Stomach smooth muscle (tissue), 2 donors: Measurements from ENCODE around the gene DLG4.
A peak's percentile ranks its signal among the peaks of the same experiment; 100 is the strongest.

Experiments used
- H3K27ac ChIP-seq: one replicate; pipeline ENCODE4 v1.7.0; 2013; ENCODE audit warnings: mild to moderate bottlenecking, low read length, inconsistent platforms
- H3K27me3 ChIP-seq, 2 donors: one replicate each; pipeline ENCODE4 v1.7.0; 2013; ENCODE audit warnings: low read length in 2 of 2; ENCODE audit not compliant: insufficient read depth in 2 of 2, control insufficient read depth in 1 of 2
- H3K36me3 ChIP-seq, 2 donors: one replicate each; pipeline ENCODE4 v1.7.0; 2013; ENCODE audit warnings: low read length in 2 of 2; ENCODE audit not compliant: control insufficient read depth in 2 of 2, insufficient read depth in 2 of 2
- H3K4me1 ChIP-seq: one replicate; pipeline ENCODE4 v1.7.0; 2013; ENCODE audit warnings: low read length; ENCODE audit not compliant: control insufficient read depth, insufficient read depth
- H3K4me3 ChIP-seq, 2 donors: one replicate each; pipeline ENCODE4 v1.7.0; 2013; ENCODE audit warnings: low read length in 2 of 2
- H3K9ac ChIP-seq, 2 donors: one replicate each; pipeline ENCODE4 v1.7.0; 2013; ENCODE audit warnings: low read length in 2 of 2, mild to moderate bottlenecking in 1 of 2
- H3K9me3 ChIP-seq, 2 donors: one replicate each; pipeline ENCODE4 v1.7.0; 2013; ENCODE audit warnings: low read length in 2 of 2; ENCODE audit not compliant: control insufficient read depth in 2 of 2
- donor health status: healthy.
- donor health status: Pancreatic carcinoma.

The DLG4 gene

GRCh38 chr17:7219812-7220592 is at the start of gene DLG4, which contains the start of gene ACADVL:
TSS of gene DLG4 (minus strand) at chr17:7219836.
TSS of gene ACADVL (plus strand) at chr17:7219938. CDS start at chr17:7219985, 47 bp downstream.
- Histone ChIP-seq H3K4me3 (peak within 1 kb of the TSS; percentile 87 to 93), H3K36me3 (peaks cover 25 to 26% of the 10 kb centered on the region in 2 donors), H3K9me3 (no peaks in the 10 kb centered on the region), H3K4me1 (peaks cover 62% of the 10 kb centered on the region), H3K27ac (peak within 1 kb of the TSS; percentile 96), H3K9ac (peak within 1 kb of the TSS; percentile 92), H3K27me3 (no peaks in the 10 kb centered on the region)

GRCh38 chr17:7266784-7267183 is 47.1 kb upstream of the DLG4 start:
- H3K4me1 ChIP-seq = peaks cover 10% of the 10 kb centered on the region
- H3K27ac ChIP-seq = no peak overlapping the region
- no peak overlapping the region for H3K9ac ChIP-seq
- peaks cover 20 to 24% of the 10 kb centered on the region in 2 donors for H3K27me3 ChIP-seq
- H3K4me3 ChIP-seq = no peak overlapping the region
- no peaks in the 10 kb centered on the region for H3K9me3 ChIP-seq
- no peaks in the 10 kb centered on the region for H3K36me3 ChIP-seq

GRCh38 chr17:7263801-7264078 is 44.1 kb upstream of the DLG4 start:
- Histone ChIP-seq H3K27ac (no peak overlapping the region), H3K4me1 (peaks cover 18% of the 10 kb centered on the region), H3K36me3 (peaks cover 7 to 9% of the 10 kb centered on the region in 2 donors), H3K9ac (no peak overlapping the region), H3K4me3 (no peak overlapping the region), H3K9me3 (no peaks in the 10 kb centered on the region), H3K27me3 (peaks cover 37% of the 10 kb centered on the region in 2 donors)

GRCh38 chr17:7262935-7263800 is 43.5 kb upstream of the DLG4 start:
- no peak overlapping the region for H3K27ac ChIP-seq
- H3K9ac ChIP-seq = no peak overlapping the region
- peaks cover 37% of the 10 kb centered on the region in 2 donors for H3K27me3 ChIP-seq
- H3K36me3 ChIP-seq = peaks cover 12 to 13% of the 10 kb centered on the region in 2 donors
- peak overlapping the region in 1 of 2 donors; percentile 29 for H3K4me3 ChIP-seq
- H3K4me1 ChIP-seq = peaks cover 18% of the 10 kb centered on the region
- no peaks in the 10 kb centered on the region for H3K9me3 ChIP-seq

- Histone ChIP-seq H3K4me1 (peaks cover 18% of the 10 kb centered on the region), H3K27me3 (peaks cover 37% of the 10 kb centered on the region in 2 donors), H3K9ac (no peak within 1 kb of the TSS), H3K36me3 (peaks cover 12 to 13% of the 10 kb centered on the region in 2 donors), H3K27ac (no peak within 1 kb of the TSS), H3K9me3 (no peaks in the 10 kb centered on the region), H3K4me3 (peak within 1 kb of the TSS in 1 of 2 donors; percentile 62)
Observed at GRCh38 chr17:7262192-7262934, 42.7 kb upstream of the DLG4 start, which contains the start of gene CLDN7. TSS of gene CLDN7 (minus strand) at chr17:7262478. CDS start at chr17:7262043, 435 bp downstream.

- H3K4me1 ChIP-seq = peaks cover 18% of the 10 kb centered on the region
- H3K4me3 ChIP-seq = peak overlapping the region; percentile 31 to 62
- H3K9ac ChIP-seq = no peak overlapping the region
- peaks cover 14 to 16% of the 10 kb centered on the region in 2 donors for H3K36me3 ChIP-seq
- no peak overlapping the region for H3K27ac ChIP-seq
- peaks cover 37% of the 10 kb centered on the region in 2 donors for H3K27me3 ChIP-seq
- H3K9me3 ChIP-seq = no peaks in the 10 kb centered on the region
Observed at GRCh38 chr17:7261379-7262191, 41.9 kb upstream of the DLG4 start.

- Histone ChIP-seq H3K27me3 (peaks cover 37% of the 10 kb centered on the region in 2 donors), H3K4me1 (peaks cover 18% of the 10 kb centered on the region), H3K9ac (peak overlapping the region in 1 of 2 donors; percentile 21), H3K36me3 (peaks cover 16 to 20% of the 10 kb centered on the region in 2 donors), H3K27ac (no peak overlapping the region), H3K9me3 (no peaks in the 10 kb centered on the region), H3K4me3 (peak overlapping the region; percentile 31 to 62)
Observed at GRCh38 chr17:7260651-7261378, 41.2 kb upstream of the DLG4 start.

GRCh38 chr17:7260151-7260550 is 40.5 kb upstream of the DLG4 start:
- no peaks in the 10 kb centered on the region for H3K9me3 ChIP-seq
- H3K4me1 ChIP-seq = peaks cover 18% of the 10 kb centered on the region
- peaks cover 19 to 23% of the 10 kb centered on the region in 2 donors for H3K36me3 ChIP-seq
- H3K27me3 ChIP-seq = peaks cover 37% of the 10 kb centered on the region in 2 donors
- no peak overlapping the region for H3K4me3 ChIP-seq
- H3K27ac ChIP-seq = no peak overlapping the region
- H3K9ac ChIP-seq = no peak overlapping the region

GRCh38 chr17:7259555-7259889 is 39.9 kb upstream of the DLG4 start:
- Histone ChIP-seq H3K4me1 (peaks cover 18% of the 10 kb centered on the region), H3K27me3 (peaks cover 37% of the 10 kb centered on the region in 2 donors), H3K36me3 (peaks cover 22 to 28% of the 10 kb centered on the region in 2 donors), H3K4me3 (no peak overlapping the region), H3K9me3 (no peaks in the 10 kb centered on the region), H3K9ac (no peak overlapping the region), H3K27ac (no peak overlapping the region)
